Activated B cell treated with CpG ODN at 0.5 μM for 24 hours (primary cell): ENCODE measurements around the gene NRARP. TPM values are rescaled to one million over a fixed set of nuclear protein-coding genes. Genes with fewer than 3 reads are reported as not detected.
"Not testable (repeated sequence)": the region's sequence is repeated elsewhere in the genome, so short reads cannot be mapped to it uniquely, and the experiment has no call there.

Experiments
- ATAC-seq: fragments of 200-7000 bp; cut with Tn5 transposase; one replicate; pipeline ENCODE4 v1.10.0; 2021; ENCODE audit warnings: low read depth, mild to moderate bottlenecking, moderate library complexity
- CTCF ChIA-PET: fragments of 350-600 bp; sonication (Branson Sonifier 250); formaldehyde crosslinking; loops from one replicate; lab custom pipeline; 2021; ENCODE audit warnings: antibody characterized with exemption; lab: Charles Lee
- POLR2A ChIA-PET: fragments of 350-600 bp; sonication (Branson Sonifier 250); formaldehyde crosslinking; loops from one replicate; lab custom pipeline; 2021; ENCODE audit warnings: antibody characterized with exemption; lab: Charles Lee
- DNase-seq: peaks from one replicate; pipeline ENCODE4 v3.0.0; 2022
- H3K27ac Mint-ChIP-seq: one replicate; pipeline ENCODE4 v1.8.0; 2020; ENCODE audit warnings: mixed read lengths
- H3K27me3 Mint-ChIP-seq: one replicate; pipeline ENCODE4 v1.8.0; 2021; ENCODE audit warnings: mixed read lengths
- H3K36me3 Mint-ChIP-seq: one replicate; pipeline ENCODE4 v1.8.0; 2021; ENCODE audit warnings: low read depth, mixed read lengths
- H3K4me1 Mint-ChIP-seq: one replicate; pipeline ENCODE4 v1.8.0; 2021; ENCODE audit warnings: mixed read lengths
- H3K4me3 Mint-ChIP-seq: one replicate; pipeline ENCODE4 v1.8.0; 2020; ENCODE audit warnings: mild to moderate bottlenecking, mixed read lengths
- H3K9me3 Mint-ChIP-seq: one replicate; pipeline ENCODE4 v1.8.0; 2020; ENCODE audit warnings: mixed read lengths
- intact Hi-C: fragments of 100-400 bp; cut with micrococcal nuclease; formaldehyde crosslinking; loops from one replicate; pipeline ENCODE4 v1.15.1; 2024
- total RNA-seq: library from RNA; stranded (reverse); gene quantifications from 2 replicates; pipeline ENCODE4 v1.2.3, GENCODE V29; 2022
- TF ChIP-seq, protein P1 (sequence below): fragments of 200-600 bp; IDR thresholded peaks from one replicate; pipeline ENCODE4 v1.8.0; 2022; ENCODE audit warnings: antibody characterized with exemption, mild to moderate bottlenecking

The NRARP gene
- total RNA-seq, 1 donor from 2014 or later = 3.0 TPM

GRCh38 chr9:137264067-137264466, 38.0 kb downstream of the NRARP start:
- Mint-ChIP-seq H3K27me3 (no peaks in the 10 kb centered on the region), H3K4me1 (peaks cover 22% of the 10 kb centered on the region), H3K27ac (no peak overlapping the region), H3K4me3 (no peak overlapping the region), H3K9me3 (no peaks in the 10 kb centered on the region), H3K36me3 (peaks cover 47% of the 10 kb centered on the region)
- no peak for DNase-seq
- no peak for ATAC-seq
- POLR2A ChIA-PET = interaction anchor here (0.7 kb wide), 1 partner anchor 7 kb away, joined by 3 read pairs; no protein-coding TSS in a partner anchor
- intact Hi-C loops = no loop called here
- CTCF ChIA-PET = no interaction called here
- TF ChIP-seq, protein P1, sequence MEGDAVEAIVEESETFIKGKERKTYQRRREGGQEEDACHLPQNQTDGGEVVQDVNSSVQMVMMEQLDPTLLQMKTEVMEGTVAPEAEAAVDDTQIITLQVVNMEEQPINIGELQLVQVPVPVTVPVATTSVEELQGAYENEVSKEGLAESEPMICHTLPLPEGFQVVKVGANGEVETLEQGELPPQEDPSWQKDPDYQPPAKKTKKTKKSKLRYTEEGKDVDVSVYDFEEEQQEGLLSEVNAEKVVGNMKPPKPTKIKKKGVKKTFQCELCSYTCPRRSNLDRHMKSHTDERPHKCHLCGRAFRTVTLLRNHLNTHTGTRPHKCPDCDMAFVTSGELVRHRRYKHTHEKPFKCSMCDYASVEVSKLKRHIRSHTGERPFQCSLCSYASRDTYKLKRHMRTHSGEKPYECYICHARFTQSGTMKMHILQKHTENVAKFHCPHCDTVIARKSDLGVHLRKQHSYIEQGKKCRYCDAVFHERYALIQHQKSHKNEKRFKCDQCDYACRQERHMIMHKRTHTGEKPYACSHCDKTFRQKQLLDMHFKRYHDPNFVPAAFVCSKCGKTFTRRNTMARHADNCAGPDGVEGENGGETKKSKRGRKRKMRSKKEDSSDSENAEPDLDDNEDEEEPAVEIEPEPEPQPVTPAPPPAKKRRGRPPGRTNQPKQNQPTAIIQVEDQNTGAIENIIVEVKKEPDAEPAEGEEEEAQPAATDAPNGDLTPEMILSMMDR = no peak

DNA sequence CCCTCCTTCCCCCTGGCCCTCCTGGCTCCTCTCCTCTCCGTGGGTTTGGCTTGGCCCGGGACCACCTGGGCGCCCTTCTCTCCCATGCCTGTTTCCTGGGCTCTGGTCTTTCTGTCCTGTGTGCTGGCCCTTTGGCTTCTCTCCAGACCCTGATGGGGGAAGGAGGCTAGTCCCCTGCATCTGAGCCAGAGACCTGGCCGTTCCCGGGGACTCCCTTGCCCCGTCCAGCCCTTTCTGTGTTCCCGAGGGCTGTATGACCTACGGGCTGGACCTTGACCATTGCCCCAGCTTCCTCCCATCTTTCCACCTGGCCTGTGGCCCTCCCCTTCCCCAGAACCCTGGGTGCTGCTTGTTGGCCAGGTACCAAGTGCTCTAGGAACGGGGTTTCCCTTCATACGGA, 38.6 kb downstream of the NRARP start:
- Mint-ChIP-seq H3K36me3 (peaks cover 48% of the 10 kb centered on the region), H3K27me3 (no peaks in the 10 kb centered on the region), H3K4me3 (no peak overlapping the region), H3K4me1 (peaks cover 17% of the 10 kb centered on the region), H3K9me3 (no peaks in the 10 kb centered on the region), H3K27ac (no peak overlapping the region)
- ATAC-seq (no peak), DNase-seq (no peak)
- ChIA-PET POLR2A (no interaction called here), CTCF (interaction anchor here (0.9 to 3.2 kb wide), 2 partner anchors 23 to 27 kb away, joined by 4 to 13 read pairs; partner anchors contain the start of gene TUBB4B)
- TF ChIP-seq, protein P1 = no peak
- intact Hi-C loops = no loop called here

DNA sequence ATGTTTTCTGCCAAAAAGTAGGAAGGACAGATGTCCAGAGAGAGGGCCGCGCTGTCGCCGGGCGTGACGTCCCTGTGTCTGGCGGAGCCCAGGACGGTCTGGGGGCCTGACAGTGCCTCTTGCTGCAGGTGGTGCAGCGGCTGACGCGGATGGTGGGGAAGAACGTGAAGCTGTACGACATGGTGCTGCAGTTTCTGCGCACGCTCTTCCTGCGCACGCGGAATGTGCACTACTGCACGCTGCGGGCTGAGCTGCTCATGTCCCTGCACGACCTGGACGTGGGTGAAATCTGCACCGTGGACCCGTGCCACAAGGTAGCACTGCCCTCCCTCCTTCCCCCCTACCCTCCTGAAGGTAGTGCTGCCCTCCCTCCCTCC, 39.2 kb downstream of the NRARP start:
- no peak overlapping the region for H3K27ac Mint-ChIP-seq
- TF ChIP-seq, protein P1 = no peak
- DNase-seq (no peak), ATAC-seq (no peak)
- CTCF ChIA-PET = interaction anchor here (0.9 to 3.2 kb wide), 3 partner anchors 11 to 26 kb away, joined by 3 to 13 read pairs (median 4); partner anchors contain the start of gene TUBB4B
- intact Hi-C loops = no loop called here
- no peak overlapping the region for H3K4me3 Mint-ChIP-seq
- peaks cover 11% of the 10 kb centered on the region for H3K4me1 Mint-ChIP-seq
- H3K27me3 Mint-ChIP-seq = no peaks in the 10 kb centered on the region
- POLR2A ChIA-PET = no interaction called here
- H3K36me3 Mint-ChIP-seq = peaks cover 47% of the 10 kb centered on the region
- no peaks in the 10 kb centered on the region for H3K9me3 Mint-ChIP-seq

- H3K27ac Mint-ChIP-seq, H3K9me3 Mint-ChIP-seq, ATAC-seq, H3K4me3 Mint-ChIP-seq, H3K27me3 Mint-ChIP-seq, intact Hi-C loops, H3K4me1 Mint-ChIP-seq, DNase-seq: not testable (repeated sequence)
- peaks cover 43% of the 10 kb centered on the region for H3K36me3 Mint-ChIP-seq
- CTCF ChIA-PET = interaction anchor here (1.1 to 3.2 kb wide), 2 partner anchors 12 to 25 kb away, joined by 3 to 13 read pairs; no protein-coding TSS in a partner anchor
- POLR2A ChIA-PET = interaction anchor here (0.7 to 1.9 kb wide), 4 partner anchors 15 to 216 kb away, joined by 4 to 11 read pairs (median 5); partner anchors contain the start of genes NPDC1, TOR4A and TUBB4B
These were observed 39.7 kb downstream of the NRARP start for GRCh38 chr9:137262173-137262908.

DNA sequence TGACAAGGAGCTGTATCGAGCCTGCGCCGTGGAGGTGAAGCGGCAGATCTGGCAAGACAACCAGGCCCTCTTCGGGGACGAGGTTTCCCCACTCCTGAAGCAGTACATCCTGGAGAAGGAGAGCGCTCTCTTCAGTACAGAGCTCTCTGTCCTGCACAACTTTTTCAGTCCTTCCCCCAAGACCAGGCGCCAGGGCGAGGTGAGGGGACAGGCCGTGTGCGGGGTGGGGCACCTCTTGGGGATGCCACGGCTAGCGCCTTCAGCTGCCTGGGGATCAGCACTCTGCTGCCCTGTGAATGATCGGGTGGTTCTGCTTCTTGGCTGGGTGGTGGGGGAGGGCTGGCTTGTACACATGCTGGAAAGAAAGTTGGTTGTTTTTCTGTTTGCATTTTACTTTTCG, 45.2 kb downstream of the NRARP start:
- Mint-ChIP-seq H3K4me1 (peaks cover 23% of the 10 kb centered on the region), H3K27ac (no peak overlapping the region), H3K9me3 (no peaks in the 10 kb centered on the region), H3K4me3 (peak overlapping the region; percentile 90), H3K27me3 (no peaks in the 10 kb centered on the region), H3K36me3 (peaks cover 25% of the 10 kb centered on the region)
- intact Hi-C loops = no loop called here
- TF ChIP-seq, protein P1 = no peak
- ChIA-PET POLR2A (interaction anchor here (0.5 to 8.5 kb wide), 5 partner anchors 8 to 34 kb away, joined by 3 to 160 read pairs (median 4); partner anchors contain the start of genes RNF208 and TUBB4B), CTCF (no interaction called here)
- ATAC-seq (no peak), DNase-seq (no peak)
